PC-9 (cell line): ENCODE results near the gene ST6GALNAC2.

ENCODE experiments used
- CTCF ChIP-seq: fragments of 200-600 bp; sonication (generic); conservative IDR thresholded peaks from 2 replicates; pipeline ENCODE4 v1.6.1; 2017; ENCODE audit warnings: mixed run types, antibody characterized with exemption, mild to moderate bottlenecking, moderate library complexity
- EZH2 ChIP-seq: fragments of 200-600 bp; sonication (generic); IDR thresholded peaks from 2 replicates; pipeline ENCODE4 v1.8.0; 2017; ENCODE audit warnings: antibody characterized with exemption, low read depth

GRCh38 chr17:76570877-76571471 is 14.7 kb downstream of the ST6GALNAC2 start:
- TF ChIP-seq CTCF = no peak
- TF ChIP-seq EZH2 = no peak
